K562 (cell line): ENCODE results near the gene TAOK2. TPM values are rescaled to one million over a fixed set of nuclear protein-coding genes. Genes with fewer than 3 reads are reported as not detected.

Source experiments
- ATAC-seq: fragments of 200-7000 bp; cut with Tn5 transposase; 3 replicates; pipeline ENCODE4 v1.9.1; 2020; ENCODE audit warnings: moderate library complexity
- BruUV-seq: library from RNA; stranded (reverse); fragments of 400-500 nt; replicated peaks from 2 replicates; lab custom pipeline; 2021; lab: Mats Ljungman, UMichigan
- CTCF ChIA-PET: fragments of 300-600 bp; formaldehyde crosslinking; extraction: SDS; loops from one replicate; lab custom pipeline; 2021; ENCODE audit warnings: low intra/inter-chr PET ratio; lab: Yijun Ruan, JAX
- POLR2A ChIA-PET: fragments of 300-600, 350-650 bp; sonication (Branson Sonifier 250); formaldehyde crosslinking; extraction: SDS; loops from one replicate; lab custom pipeline; 2021; ENCODE audit warnings: antibody characterized with exemption, inconsistent platforms; lab: Yijun Ruan, JAX
- DNase-seq, 4 experiments: peaks; one replicate each; pipeline versions ENCODE4 v3.0.0 to v3.0.0-alpha.2; 2011 to 2018; ENCODE audit warnings: low spot score in 3 of 4, mixed read lengths in 3 of 4; ENCODE audit errors: extremely low read depth in 1 of 4
- FAIRE-seq: peaks from 2 replicates; lab custom pipeline; 2011; peaks lifted over from hg19 to GRCh38; lab: Jason Lieb, UNC
- H2AFZ ChIP-seq: 2 replicates; pipeline ENCODE4 v1.6.0; 2011; ENCODE audit warnings: low read depth, low read length, control low read depth, inconsistent platforms
- H3K27ac ChIP-seq: fragments of 200-600 bp; 3 replicates; pipeline ENCODE4 v1.8.0; 2011; ENCODE audit warnings: low read depth, mild to moderate bottlenecking, control low read depth, inconsistent platforms, low read length, moderate library complexity, mixed read lengths; ENCODE audit errors: extremely low read depth
- H3K27me3 ChIP-seq, 2 experiments: fragments of 300-600 bp in 1 of 2; 2 replicates in 1 of 2; 3 replicates in 1 of 2; pipeline versions ENCODE4 v1.6.0 to v1.8.0; 2011; ENCODE audit warnings: inconsistent platforms in 2 of 2, low read length in 2 of 2, mild to moderate bottlenecking in 1 of 2, mixed read lengths in 1 of 2, moderate library complexity in 1 of 2; ENCODE audit not compliant: control insufficient read depth in 2 of 2, insufficient read depth in 2 of 2
- H3K36me3 ChIP-seq: fragments of 300-600 bp; 3 replicates; pipeline ENCODE4 v1.8.0; 2011; ENCODE audit warnings: mild to moderate bottlenecking, low read length, inconsistent platforms; ENCODE audit not compliant: control insufficient read depth, insufficient read depth
- H3K4me1 ChIP-seq, 2 experiments: fragments of 200-600 bp in 1 of 2; replicated peaks in 1 of 2; 2 replicates in 1 of 2; 3 replicates in 1 of 2; pipeline versions ENCODE4 v1.5.1 to v1.8.0; 2011; ENCODE audit warnings: inconsistent platforms in 2 of 2, low read length in 2 of 2, mild to moderate bottlenecking in 1 of 2, mixed read lengths in 1 of 2, moderate library complexity in 1 of 2; ENCODE audit not compliant: control insufficient read depth in 2 of 2, insufficient read depth in 2 of 2
- H3K4me2 ChIP-seq: 2 replicates; pipeline ENCODE4 v1.6.1; 2011; ENCODE audit warnings: low read length, control low read depth, inconsistent platforms, mixed read lengths; ENCODE audit not compliant: insufficient read depth
- H3K4me3 ChIP-seq: fragments of 200-600 bp; sonication (generic), shearing (Covaris generic); 2 replicates; pipeline ENCODE4 v1.5.1; 2016; ENCODE audit warnings: control low read depth, inconsistent platforms
- H3K79me2 ChIP-seq: fragments of 200-600 bp; 3 replicates; pipeline ENCODE4 v1.8.0; 2011; ENCODE audit warnings: low read length, inconsistent platforms; ENCODE audit not compliant: control insufficient read depth, insufficient read depth
- H3K9ac ChIP-seq, 2 experiments: 2 replicates each; pipeline versions ENCODE4 v1.6.0 to v1.6.1; 2011; ENCODE audit warnings: low read depth in 2 of 2, low read length in 2 of 2, control low read depth in 1 of 2, inconsistent platforms in 1 of 2, mild to moderate bottlenecking in 1 of 2, mixed read lengths in 1 of 2; ENCODE audit not compliant: insufficient read depth in 1 of 2
- H3K9me1 ChIP-seq: one replicate; pipeline ENCODE4 v1.6.0; 2011; ENCODE audit warnings: inconsistent platforms, mild to moderate bottlenecking, low read length, moderate library complexity; ENCODE audit not compliant: control insufficient read depth, insufficient read depth
- H3K9me3 ChIP-seq: replicated peaks from 2 replicates; pipeline ENCODE4 v1.5.1; 2011; ENCODE audit warnings: low read depth, low read length, inconsistent platforms; ENCODE audit not compliant: control insufficient read depth, insufficient read depth
- H4K20me1 ChIP-seq: replicated peaks from 2 replicates; pipeline ENCODE4 v1.6.1; 2011; ENCODE audit warnings: low read length, inconsistent platforms, mixed read lengths; ENCODE audit not compliant: control insufficient read depth, insufficient read depth
- ARID2 ChIP-seq: fragments of 450-650 bp; IDR thresholded peaks from 2 replicates; pipeline ENCODE4 v1.6.1; 2017; ENCODE audit warnings: antibody characterized with exemption, mild to moderate bottlenecking
- CHCHD3 ChIP-seq: fragments of 250-450 bp; sonication (Bioruptor Pico); IDR thresholded peaks from 2 replicates; pipeline ENCODE4 v2.1.2; 2022; ENCODE audit warnings: mild to moderate bottlenecking
- CXXC5 ChIP-seq: fragments of 250-450 bp; sonication (Bioruptor Pico); IDR thresholded peaks from 2 replicates; pipeline ENCODE4 v1.8.0; 2022; ENCODE audit warnings: inconsistent platforms, mild to moderate bottlenecking, moderate library complexity
- ERF ChIP-seq: fragments of 450-650 bp; formaldehyde crosslinking; IDR thresholded peaks from 2 replicates; pipeline ENCODE4 v1.4.0; 2020; ENCODE audit warnings: mild to moderate bottlenecking, mixed read lengths
- POLR2G ChIP-seq: fragments of 200-400 bp; formaldehyde crosslinking; IDR thresholded peaks from 2 replicates; pipeline ENCODE4 v1.6.1; 2017; ENCODE audit warnings: low read depth, mild to moderate bottlenecking, antibody characterized with exemption, low read length, moderate library complexity
- POLR3G ChIP-seq: IDR thresholded peaks from 2 replicates; pipeline ENCODE4 v1.6.1; 2011; ENCODE audit not compliant: insufficient read length, insufficient replicate concordance; ENCODE audit errors: extremely low read depth
- RFX1 ChIP-seq: fragments of 450-650 bp; IDR thresholded peaks from 2 replicates; pipeline ENCODE4 v1.6.1; 2016; ENCODE audit warnings: mild to moderate bottlenecking, moderate library complexity
- SMAD4 ChIP-seq: fragments of 250-450 bp; sonication (Bioruptor Pico); conservative IDR thresholded peaks from 2 replicates; pipeline ENCODE4 v1.8.0; 2021; ENCODE audit warnings: inconsistent platforms, mild to moderate bottlenecking, moderate library complexity
- SMARCA4 ChIP-seq: fragments of 450-650 bp; IDR thresholded peaks from 2 replicates; pipeline ENCODE4 v1.6.1; 2016
- SOX6 ChIP-seq: fragments of 450-650 bp; IDR thresholded peaks from 2 replicates; pipeline ENCODE4 v1.6.1; 2014; ENCODE audit warnings: mild to moderate bottlenecking
- THRB ChIP-seq: fragments of 450-650 bp; formaldehyde crosslinking; conservative IDR thresholded peaks from 2 replicates; pipeline ENCODE4 v1.4.0; 2022; ENCODE audit warnings: mild to moderate bottlenecking, missing genetic modification characterization
- ZNF263 ChIP-seq: sonication (generic); formaldehyde crosslinking; IDR thresholded peaks from 2 replicates; pipeline ENCODE4 v1.8.0; 2022; ENCODE audit warnings: mild to moderate bottlenecking, missing genetic modification reagents, borderline replicate concordance
- WGBS: fragments of 100-300 bp; shearing (Covaris generic); methylation state at CpG from one replicate; pipeline ENCODE4 v1.1.6; 2016; ENCODE audit warnings: low coverage, mixed read lengths; ENCODE audit not compliant: insufficient coverage; ENCODE audit errors: missing lambda C conversion rate; 5-methylcytosine and 5-hydroxymethylcytosine counted together
- in situ Hi-C: fragments of 300-500 bp; cut with MboI; formaldehyde crosslinking; loops from 4 replicates; pipeline ENCODE4 v1.15.0; 2018; ENCODE audit warnings: inconsistent platforms, mixed read lengths
- intact Hi-C: fragments of 100-400 bp; cut with micrococcal nuclease; formaldehyde crosslinking; loops from 2 replicates; pipeline ENCODE4 v1.14.2; 2022
- polyA plus RNA-seq, 8 experiments: library from polyadenylated mRNA; depleted of rRNA in 4 of 8; stranded (reverse) in 5 of 8; unstranded in 3 of 8; fragments of >200 nt; fragmentation: Nextera tagmentation in 2 of 8; fragmentation: Illumina TruSeq in 1 of 8; extraction: Ambion mirVana in 2 of 8; extraction: Trizol in 1 of 8; gene quantifications; 2 replicates each; pipeline versions ENCODE4 v1.2.1 to v1.2.3, GENCODE V29; 2011 to 2014; ENCODE audit warnings: inconsistent platforms in 1 of 8, missing spikeins in 1 of 8
- total RNA-seq, 7 experiments: library from RNA; depleted of rRNA in 6 of 7; stranded (reverse); fragments of >200 nt in 6 of 7; fragmentation: Illumina TruSeq in 2 of 7; extraction: Trizol in 2 of 7; gene quantifications; 2 replicates each; pipeline versions ENCODE4 v1.2.1 to v1.2.3, GENCODE V29; 2011 to 2021; ENCODE audit warnings: low replicate concordance in 1 of 7
- TF ChIP-seq, protein P1 (sequence below): fragments of 450-650 bp; IDR thresholded peaks from 2 replicates; pipeline ENCODE4 v1.6.1; 2016; ENCODE audit warnings: low read depth, mild to moderate bottlenecking, moderate library complexity

Gene TAOK2
- total and polyA plus RNA-seq, 9 of the 15 experiments (the other 6 are each of a cell fraction or from before 2014, with no cell fraction given), result 0.10 to 41.8 (median 13.7) TPM

GRCh38 chr16:30024451-30024850, 50.8 kb downstream of the TAOK2 start:
- peaks cover 10 to 69% of the 10 kb centered on the region in 2 experiments for H3K27me3 ChIP-seq
- CTCF ChIA-PET, result no interaction called here
- intact Hi-C loops, result loop anchor here (5.0 to 10.0 kb wide), 2 partner anchors 210 to 322 kb away; partner anchors contain the start of genes PAGR1 and PRRT2
- 2% methylated on average over 16 of the region's 16 CpGs for WGBS
- no TSS peak for BruUV-seq
- H3K79me2 ChIP-seq, result no peaks in the 10 kb centered on the region
- TF ChIP-seq SMAD4 (CRISPR knock-in tag) (no peak), CHCHD3 (CRISPR knock-in tag) (no peak), SMARCA4 (no peak), CXXC5 (CRISPR knock-in tag) (no peak), THRB (CRISPR knock-in tag) (no peak), POLR3G (no peak), RFX1 (no peak), ZNF263 (CRISPR knock-in tag) (no peak), POLR2G (no peak), SOX6 (no peak), ERF (CRISPR knock-in tag) (no peak), ARID2 (no peak)
- TF ChIP-seq, protein P1, sequence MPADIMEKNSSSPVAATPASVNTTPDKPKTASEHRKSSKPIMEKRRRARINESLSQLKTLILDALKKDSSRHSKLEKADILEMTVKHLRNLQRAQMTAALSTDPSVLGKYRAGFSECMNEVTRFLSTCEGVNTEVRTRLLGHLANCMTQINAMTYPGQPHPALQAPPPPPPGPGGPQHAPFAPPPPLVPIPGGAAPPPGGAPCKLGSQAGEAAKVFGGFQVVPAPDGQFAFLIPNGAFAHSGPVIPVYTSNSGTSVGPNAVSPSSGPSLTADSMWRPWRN, result no peak
- H3K4me1 ChIP-seq, result peaks cover 0 to 26% of the 10 kb centered on the region in 2 experiments; a peak in 3 of 5 replicates
- DNase-seq (no peak), FAIRE-seq (no peak), ATAC-seq (no peak)
- POLR2A ChIA-PET, result no interaction called here
- no peaks in the 10 kb centered on the region for H3K36me3 ChIP-seq
- H4K20me1 ChIP-seq, result peaks cover 10% of the 10 kb centered on the region; the same call in 1 of the 2 replicates
- peaks cover 4% of the 10 kb centered on the region for H3K9me1 ChIP-seq
- H3K27ac ChIP-seq, result no peak overlapping the region
- no peak overlapping the region for H3K4me2 ChIP-seq
- no peak overlapping the region for H3K4me3 ChIP-seq
- in situ Hi-C loops, result loop anchor here (10.0 kb wide), 1 partner anchor 330 kb away; no protein-coding TSS in a partner anchor
- no peaks in the 10 kb centered on the region for H3K9me3 ChIP-seq
- H2AFZ ChIP-seq, result no peak overlapping the region
- H3K9ac ChIP-seq, result no peak overlapping the region
